Skin epidermis (tissue), 12 donors: ENCODE measurements around the gene FAM185A.
"Not testable (repeated sequence)": the region's sequence is repeated elsewhere in the genome, so short reads cannot be mapped to it uniquely, and the experiment has no call there.

Source experiments
- H3K27ac ChIP-seq, 21 experiments: fragments of 200-600 bp; sonication (generic) in 11 of 21; one replicate each; pipeline ENCODE4 v1.5.0; 2020; ENCODE audit warnings: mild to moderate bottlenecking in 3 of 21, inconsistent platforms in 2 of 21, moderate library complexity in 2 of 21
- H3K4me3 ChIP-seq, 7 experiments: fragments of 200-600 bp; sonication (generic) in 2 of 7; one replicate each; pipeline ENCODE4 v1.5.0; 2020; ENCODE audit warnings: inconsistent platforms in 2 of 7, mild to moderate bottlenecking in 2 of 7, moderate library complexity in 1 of 7

Gene FAM185A

GRCh38 chr7:102748605-102749444 is at the start of gene FAM185A:
TSS of gene FAM185A (plus strand) at chr7:102748999. CDS start at chr7:102749208, 209 bp downstream.
- Histone ChIP-seq H3K4me3 (peak within 1 kb of the TSS; percentile 50 to 76 (median 63)), H3K27ac (peak within 1 kb of the TSS in 19 of 21 experiments; percentile 39 to 85 (median 69))

GRCh38 chr7:102713011-102713690 is 35.6 kb upstream of the FAM185A start:
- H3K4me3 ChIP-seq = not testable (repeated sequence)
- H3K27ac ChIP-seq = peak overlapping the region in 13 of 21 experiments; percentile 22 to 79 (median 60)

GRCh38 chr7:102713691-102714080 is 35.1 kb upstream of the FAM185A start:
- H3K4me3 ChIP-seq = not testable (repeated sequence)
- H3K27ac ChIP-seq = peak overlapping the region in 6 of 21 experiments; percentile 38 to 79 (median 70)

GRCh38 chr7:102714774-102715522 is 33.9 kb upstream of the FAM185A start:
- H3K27ac ChIP-seq = peak overlapping the region in 13 of 21 experiments; percentile 37 to 75 (median 54)

GRCh38 chr7:102715718-102716117 is 33.1 kb upstream of the FAM185A start:
- not testable (repeated sequence) for H3K4me3 ChIP-seq
- peak overlapping the region in 6 of 21 experiments; percentile 37 to 70 (median 58) for H3K27ac ChIP-seq

More at GRCh38 chr7:102714774-102715522, 33.9 kb upstream of the FAM185A start:
- not testable (repeated sequence) for H3K4me3 ChIP-seq

- not testable (repeated sequence) for H3K27ac ChIP-seq, H3K4me3 ChIP-seq
Measured at GRCh38 chr7:102718491-102718890, 30.3 kb upstream of the FAM185A start.

- not testable (repeated sequence) for H3K4me3 ChIP-seq
Measured at GRCh38 chr7:102726170-102726569, 22.6 kb upstream of the FAM185A start.

GRCh38 chr7:102729670-102730069 is 19.1 kb upstream of the FAM185A start:
- not testable (repeated sequence) for H3K27ac ChIP-seq, H3K4me3 ChIP-seq

More at GRCh38 chr7:102726170-102726569, 22.6 kb upstream of the FAM185A start:
- not testable (repeated sequence) for H3K27ac ChIP-seq

GRCh38 chr7:102730431-102730830 is 18.4 kb upstream of the FAM185A start:
- not testable (repeated sequence) for H3K27ac ChIP-seq, H3K4me3 ChIP-seq

GRCh38 chr7:102742002-102742771 is 6.6 kb upstream of the FAM185A start:
- not testable (repeated sequence) for H3K4me3 ChIP-seq
- peak overlapping the region in 2 of 21 experiments; percentile 51 to 60 for H3K27ac ChIP-seq

GRCh38 chr7:102743861-102744260 is 4.9 kb upstream of the FAM185A start:
- H3K4me3 ChIP-seq, H3K27ac ChIP-seq: not testable (repeated sequence)

- H3K27ac ChIP-seq, H3K4me3 ChIP-seq: not testable (repeated sequence)
Measured at GRCh38 chr7:102745494-102746288, 3.1 kb upstream of the FAM185A start.

GRCh38 chr7:102749445-102749786 is 617 bp downstream of the FAM185A start:
- Histone ChIP-seq H3K4me3 (peak overlapping the region; percentile 50 to 76 (median 63)), H3K27ac (peak overlapping the region in 17 of 21 experiments; percentile 50 to 85 (median 73))

- not testable (repeated sequence) for H3K4me3 ChIP-seq, H3K27ac ChIP-seq
Measured at GRCh38 chr7:102758227-102758626, 9.4 kb downstream of the FAM185A start.

- not testable (repeated sequence) for H3K4me3 ChIP-seq, H3K27ac ChIP-seq
Measured at GRCh38 chr7:102759934-102760333, 11.1 kb downstream of the FAM185A start.

GRCh38 chr7:102761234-102761633 is 12.4 kb downstream of the FAM185A start:
- H3K4me3 ChIP-seq, H3K27ac ChIP-seq: not testable (repeated sequence)

GRCh38 chr7:102763295-102763905 is 14.6 kb downstream of the FAM185A start:
- H3K4me3 ChIP-seq, H3K27ac ChIP-seq: not testable (repeated sequence)

- H3K4me3 ChIP-seq, H3K27ac ChIP-seq: not testable (repeated sequence)
Measured at GRCh38 chr7:102769657-102770192, 20.9 kb downstream of the FAM185A start.
